ENCODE results near the gene EPB41. TPM values are rescaled to one million over a fixed set of nuclear protein-coding genes. Genes with fewer than 3 reads are reported as not detected.

The EPB41 gene
- total and polyA plus RNA-seq, 9 of the 15 experiments (the other 6 are each of a cell fraction or from before 2014, with no cell fraction given), result 3.7 to 213 (median 141) TPM

DNA sequence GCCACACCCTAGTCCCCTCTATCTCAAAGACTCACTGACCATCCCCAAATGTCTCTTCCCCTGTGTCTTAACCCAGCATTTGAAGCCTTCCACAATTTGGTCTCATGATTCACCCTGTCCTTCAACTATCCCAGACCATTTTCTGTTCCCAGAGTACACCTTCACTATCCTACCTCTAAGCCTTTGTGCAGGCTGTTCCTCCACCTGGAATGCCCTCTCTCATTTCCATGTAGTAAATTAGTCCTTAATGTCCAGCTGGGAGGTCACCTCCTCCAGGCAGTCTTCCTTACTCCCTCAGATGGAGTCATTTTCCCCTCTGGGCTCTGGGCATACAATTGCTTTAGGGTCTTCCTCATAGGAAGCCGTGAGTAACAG lies 31.1 kb upstream of the EPB41 start (continued):
- TF ChIP-seq ZBTB40 (IDR thresholded peaks at IDR 0.05) (no peak; the same call in 1 of the 2 replicates), ZBTB40 (CRISPR knock-in tag; IDR thresholded peaks at IDR 0.05) (no peak), POLR2H (tag; IDR thresholded peaks at IDR 0.05; ENCODE audit: low read depth) (no peak), ZNF347 (CRISPR knock-in tag; IDR thresholded peaks at IDR 0.05; ENCODE audit: low read depth) (no peak), ZNF764 (CRISPR knock-in tag; IDR thresholded peaks at IDR 0.05; ENCODE audit: low read depth) (no peak), FOXK2 (conservative IDR thresholded peaks at IDR 0.05 in 1 of 2, IDR thresholded peaks at IDR 0.05 in 1 of 2; ENCODE audit: low read depth in 2 of 2) (no peak; a peak in 1 of 4 replicates), KLF1 (tag; IDR thresholded peaks at IDR 0.05) (no peak), HMGXB4 (CRISPR knock-in tag; IDR thresholded peaks at IDR 0.05) (no peak), TCF7L2 (IDR thresholded peaks at IDR 0.05; ENCODE audit: low read depth, low read length) (no peak), GMEB1 (CRISPR knock-in tag; IDR thresholded peaks at IDR 0.05) (peak; percentile 10; the same call in 1 of the 2 replicates), OTX1 (CRISPR knock-in tag; IDR thresholded peaks at IDR 0.05) (0 out of 2 replicates have a peak, but pooled peaks have one; percentile 10), KDM1A (IDR thresholded peaks at IDR 0.05) (peak; percentile 78 to 93), RBM22 (IDR thresholded peaks at IDR 0.05; ENCODE audit: low read depth, low read length, poor library complexity, severe bottlenecking) (no peak), YBX1 (IDR thresholded peaks at IDR 0.05) (no peak), HNRNPUL1 (IDR thresholded peaks at IDR 0.05; ENCODE audit: low read length) (no peak), ZNF134 (CRISPR knock-in tag; conservative IDR thresholded peaks at IDR 0.05) (no peak; the same call in 1 of the 2 replicates), DIDO1 (tag; IDR thresholded peaks at IDR 0.05; ENCODE audit: low read depth) (no peak), U2AF2 (optimal IDR thresholded peaks at IDR 0.05; ENCODE audit: low read depth, low read length) (no peak)
